Cardiac atrium fibroblast (primary cell): ENCODE measurements around the gene GSPT1. TPM values are rescaled to one million over a fixed set of nuclear protein-coding genes. Genes with fewer than 3 reads are reported as not detected.

Experiments used
- total RNA-seq: library from RNA; depleted of rRNA; stranded (reverse); fragments of >200 nt; gene quantifications from 2 replicates; pipeline ENCODE4 v1.2.3, GENCODE V29; 2015

Gene GSPT1
- total RNA-seq, result 65.3 and 75.6 TPM in 2 replicates

GRCh38 chr16:11915644-11916523 lies at the start of gene GSPT1:
TSS of gene GSPT1 (minus strand) at chr16:11915956. CDS start at chr16:11915720, 236 bp downstream.

GRCh38 chr16:11964761-11965551 lies 49.2 kb upstream of the GSPT1 start, which contains the start of gene TNFRSF17:
TSS of gene TNFRSF17 (plus strand) at chr16:11965210. CDS start at chr16:11965325, 115 bp downstream.

GRCh38 chr16:11941945-11942344 lies 26.2 kb upstream of the GSPT1 start, which contains the start of gene NPIPB2:
TSS of gene NPIPB2 (minus strand) at chr16:11942045. CDS start at chr16:11942045, 0 bp downstream.

GRCh38 chr16:11851294-11852091 lies 64.3 kb downstream of the GSPT1 start, which contains the start of gene RSL1D1:
TSS of gene RSL1D1 (minus strand) at chr16:11851542. CDS start at chr16:11851512, 30 bp downstream.

Other genes with a start within 250 kb of the GSPT1 start
- gene SNN, start 247.5 kb downstream of the GSPT1 start, total RNA-seq, result 4.9 and 11.3 TPM in 2 replicates
- gene TXNDC11, start 173.1 kb downstream of the GSPT1 start, total RNA-seq, result 29.2 and 55.2 TPM in 2 replicates
- gene ZC3H7A, start 118.7 kb downstream of the GSPT1 start, total RNA-seq, result 35.8 and 41.9 TPM in 2 replicates
- 101 and 107 TPM in 2 replicates for gene RSL1D1, start 64.4 kb downstream of the GSPT1 start, total RNA-seq
- gene NPIPB2, start 26.1 kb upstream of the GSPT1 start, total RNA-seq, result 2.9 and 4.4 TPM in 2 replicates
- gene TNFRSF17, start 49.3 kb upstream of the GSPT1 start, total RNA-seq, result not detected in 2 replicates
- 4.2 and 9.4 TPM in 2 replicates for gene SNX29, start 60.8 kb upstream of the GSPT1 start, total RNA-seq